Measurements from ENCODE around the gene TBL1Y.

DNA sequence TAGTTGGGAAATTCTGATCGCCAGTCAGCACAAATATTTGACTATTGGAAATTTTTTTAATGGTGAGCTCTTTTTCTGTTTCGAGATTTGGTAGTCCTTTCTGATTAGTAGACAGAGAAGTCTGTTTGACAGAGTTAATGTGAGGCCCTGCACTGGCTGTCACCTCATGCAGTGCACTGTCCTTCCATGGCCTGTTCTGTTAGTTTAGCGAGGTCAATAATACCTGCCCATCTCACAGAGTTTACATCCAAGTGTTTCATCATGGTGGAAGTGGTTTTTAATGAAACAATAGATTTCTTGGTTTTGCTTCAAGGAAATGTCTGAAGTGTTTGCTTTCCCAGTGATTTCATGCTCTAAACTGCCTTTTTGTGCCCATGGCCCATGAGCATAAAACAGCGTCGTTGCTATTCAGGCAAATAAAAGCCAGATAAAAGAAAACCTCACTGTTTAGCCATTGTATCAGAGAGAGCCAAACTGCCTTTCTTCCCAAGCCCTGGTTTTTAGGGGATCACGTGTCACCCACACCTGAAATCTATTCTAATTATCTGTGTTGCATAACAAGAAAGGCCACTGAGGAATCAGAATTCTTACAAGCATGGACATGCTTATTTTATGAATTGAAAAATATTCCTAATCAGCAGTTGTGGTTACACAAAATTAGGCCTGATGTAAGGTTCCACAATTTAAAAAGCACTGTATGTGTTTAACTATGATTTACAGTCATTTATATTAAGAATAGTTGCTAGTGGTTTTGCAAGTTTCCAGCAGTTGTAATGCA lies 98.3 kb downstream of the TBL1Y start:
- TF ChIP-seq, protein P1, sequence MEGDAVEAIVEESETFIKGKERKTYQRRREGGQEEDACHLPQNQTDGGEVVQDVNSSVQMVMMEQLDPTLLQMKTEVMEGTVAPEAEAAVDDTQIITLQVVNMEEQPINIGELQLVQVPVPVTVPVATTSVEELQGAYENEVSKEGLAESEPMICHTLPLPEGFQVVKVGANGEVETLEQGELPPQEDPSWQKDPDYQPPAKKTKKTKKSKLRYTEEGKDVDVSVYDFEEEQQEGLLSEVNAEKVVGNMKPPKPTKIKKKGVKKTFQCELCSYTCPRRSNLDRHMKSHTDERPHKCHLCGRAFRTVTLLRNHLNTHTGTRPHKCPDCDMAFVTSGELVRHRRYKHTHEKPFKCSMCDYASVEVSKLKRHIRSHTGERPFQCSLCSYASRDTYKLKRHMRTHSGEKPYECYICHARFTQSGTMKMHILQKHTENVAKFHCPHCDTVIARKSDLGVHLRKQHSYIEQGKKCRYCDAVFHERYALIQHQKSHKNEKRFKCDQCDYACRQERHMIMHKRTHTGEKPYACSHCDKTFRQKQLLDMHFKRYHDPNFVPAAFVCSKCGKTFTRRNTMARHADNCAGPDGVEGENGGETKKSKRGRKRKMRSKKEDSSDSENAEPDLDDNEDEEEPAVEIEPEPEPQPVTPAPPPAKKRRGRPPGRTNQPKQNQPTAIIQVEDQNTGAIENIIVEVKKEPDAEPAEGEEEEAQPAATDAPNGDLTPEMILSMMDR (IDR thresholded peaks at IDR 0.05 in 2 of 3, conservative IDR thresholded peaks at IDR 0.05 in 1 of 3; ENCODE audit: borderline replicate concordance in 1 of 3, insufficient read depth in 1 of 3, low read depth in 2 of 3, low read length in 2 of 3) = no peak
- TF ChIP-seq, protein P2, sequence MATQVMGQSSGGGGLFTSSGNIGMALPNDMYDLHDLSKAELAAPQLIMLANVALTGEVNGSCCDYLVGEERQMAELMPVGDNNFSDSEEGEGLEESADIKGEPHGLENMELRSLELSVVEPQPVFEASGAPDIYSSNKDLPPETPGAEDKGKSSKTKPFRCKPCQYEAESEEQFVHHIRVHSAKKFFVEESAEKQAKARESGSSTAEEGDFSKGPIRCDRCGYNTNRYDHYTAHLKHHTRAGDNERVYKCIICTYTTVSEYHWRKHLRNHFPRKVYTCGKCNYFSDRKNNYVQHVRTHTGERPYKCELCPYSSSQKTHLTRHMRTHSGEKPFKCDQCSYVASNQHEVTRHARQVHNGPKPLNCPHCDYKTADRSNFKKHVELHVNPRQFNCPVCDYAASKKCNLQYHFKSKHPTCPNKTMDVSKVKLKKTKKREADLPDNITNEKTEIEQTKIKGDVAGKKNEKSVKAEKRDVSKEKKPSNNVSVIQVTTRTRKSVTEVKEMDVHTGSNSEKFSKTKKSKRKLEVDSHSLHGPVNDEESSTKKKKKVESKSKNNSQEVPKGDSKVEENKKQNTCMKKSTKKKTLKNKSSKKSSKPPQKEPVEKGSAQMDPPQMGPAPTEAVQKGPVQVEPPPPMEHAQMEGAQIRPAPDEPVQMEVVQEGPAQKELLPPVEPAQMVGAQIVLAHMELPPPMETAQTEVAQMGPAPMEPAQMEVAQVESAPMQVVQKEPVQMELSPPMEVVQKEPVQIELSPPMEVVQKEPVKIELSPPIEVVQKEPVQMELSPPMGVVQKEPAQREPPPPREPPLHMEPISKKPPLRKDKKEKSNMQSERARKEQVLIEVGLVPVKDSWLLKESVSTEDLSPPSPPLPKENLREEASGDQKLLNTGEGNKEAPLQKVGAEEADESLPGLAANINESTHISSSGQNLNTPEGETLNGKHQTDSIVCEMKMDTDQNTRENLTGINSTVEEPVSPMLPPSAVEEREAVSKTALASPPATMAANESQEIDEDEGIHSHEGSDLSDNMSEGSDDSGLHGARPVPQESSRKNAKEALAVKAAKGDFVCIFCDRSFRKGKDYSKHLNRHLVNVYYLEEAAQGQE (IDR thresholded peaks at IDR 0.05; ENCODE audit: low read depth) = no peak
- TF ChIP-seq TCF7L2 (IDR thresholded peaks at IDR 0.05; ENCODE audit: borderline replicate concordance, extremely low read depth, insufficient read depth, insufficient read length) (no peak), EZH2phosphoT487 (IDR thresholded peaks at IDR 0.05; ENCODE audit: borderline replicate concordance) (no peak), SIN3A (IDR thresholded peaks at IDR 0.05; ENCODE audit: low read depth) (no peak), ZNF274 (IDR thresholded peaks at IDR 0.05; ENCODE audit: low read depth, low read length) (no peak), POLR2A (IDR thresholded peaks at IDR 0.05; ENCODE audit: borderline replicate concordance, extremely low read depth, insufficient read depth, insufficient read length) (no peak)
